Endometrial microvascular endothelial cells (primary cell): Measurements from ENCODE around the gene FKBP6. TPM values are rescaled to one million over a fixed set of nuclear protein-coding genes. Genes with fewer than 3 reads are reported as not detected.
"Not testable (repeated sequence)": the region's sequence is repeated elsewhere in the genome, so short reads cannot be mapped to it uniquely, and the experiment has no call there.

ENCODE experiments used
- in situ Hi-C: cut with HindIII; loops from 2 replicates; pipeline ENCODE4 v1.10.0; 2017; ENCODE audit warnings: low sequenced_read_pairs, low pct_unique_long_range_greater_than_20kb; ENCODE audit errors: inconsistent ontology term
- total RNA-seq: library from RNA; depleted of rRNA; stranded (reverse); fragments of >200 nt; gene quantifications from one replicate; pipeline ENCODE4 v1.2.3, GENCODE V29; 2015; ENCODE audit errors: inconsistent ontology term

Gene FKBP6
- total RNA-seq, 1 donor from 2014 or later: not detected

GRCh38 chr7:73376671-73377412 lies 48.9 kb downstream of the FKBP6 start:
- in situ Hi-C loops: no loop called here

GRCh38 chr7:73377413-73378200 lies 49.6 kb downstream of the FKBP6 start:
- in situ Hi-C loops: not testable (repeated sequence)

GRCh38 chr7:73382934-73383503 lies 55.1 kb downstream of the FKBP6 start:
- in situ Hi-C loops: no loop called here

- in situ Hi-C loops: no loop called here
Measured at GRCh38 chr7:73387221-73387828, 59.4 kb downstream of the FKBP6 start.

- in situ Hi-C loops: no loop called here
Measured at GRCh38 chr7:73387908-73388414, 60.0 kb downstream of the FKBP6 start.

- in situ Hi-C loops: no loop called here
Measured at GRCh38 chr7:73391396-73391795, 63.4 kb downstream of the FKBP6 start.

- in situ Hi-C loops: no loop called here
Measured at GRCh38 chr7:73394422-73394821, 66.5 kb downstream of the FKBP6 start.

GRCh38 chr7:73395538-73396503 lies 67.9 kb downstream of the FKBP6 start:
- in situ Hi-C loops: no loop called here

GRCh38 chr7:73397521-73398281 lies 69.7 kb downstream of the FKBP6 start:
- in situ Hi-C loops: no loop called here

- in situ Hi-C loops: not testable (repeated sequence)
Measured at GRCh38 chr7:73399185-73400050, 71.5 kb downstream of the FKBP6 start.

GRCh38 chr7:73404860-73405259 lies 76.9 kb downstream of the FKBP6 start:
- in situ Hi-C loops: not testable (repeated sequence)

Other genes with a start within 250 kb of the FKBP6 start
- not detected for gene SPDYE9, start 242.1 kb upstream of the FKBP6 start, total RNA-seq
- gene NSUN5, start 19.3 kb upstream of the FKBP6 start, total RNA-seq: 14.6 TPM
- not detected for gene TRIM50, start 79 bp upstream of the FKBP6 start, total RNA-seq
- 1.6 TPM for gene FZD9, start 105.6 kb downstream of the FKBP6 start, total RNA-seq
- gene BAZ1B, start 194.1 kb downstream of the FKBP6 start, total RNA-seq: 35.7 TPM
- gene BCL7B, start 229.5 kb downstream of the FKBP6 start, total RNA-seq: 112 TPM